Activated CD8-positive, alpha-beta memory T cell treated with anti-CD3 and anti-CD28 coated beads, Interleukin-2, amount 50 U/mL, for 24 hours (primary cell): ENCODE measurements around the gene RSPO1.
"Not testable (repeated sequence)": the region's sequence is repeated elsewhere in the genome, so short reads cannot be mapped to it uniquely, and the experiment has no call there.

Experiments used
- DNase-seq: peaks from one replicate; pipeline ENCODE4 v3.0.0-alpha.2; 2020; ENCODE audit errors: extremely low read depth

The RSPO1 gene

GRCh38 chr1:37616330-37616729, 18.4 kb downstream of the RSPO1 start:
- no peak for DNase-seq

- DNase-seq, result no peak
These were observed 20.6 kb downstream of the RSPO1 start for GRCh38 chr1:37614105-37614504.

GRCh38 chr1:37612186-37612585, 22.5 kb downstream of the RSPO1 start:
- no peak for DNase-seq

GRCh38 chr1:37609994-37610393, 24.7 kb downstream of the RSPO1 start:
- no peak for DNase-seq

DNA sequence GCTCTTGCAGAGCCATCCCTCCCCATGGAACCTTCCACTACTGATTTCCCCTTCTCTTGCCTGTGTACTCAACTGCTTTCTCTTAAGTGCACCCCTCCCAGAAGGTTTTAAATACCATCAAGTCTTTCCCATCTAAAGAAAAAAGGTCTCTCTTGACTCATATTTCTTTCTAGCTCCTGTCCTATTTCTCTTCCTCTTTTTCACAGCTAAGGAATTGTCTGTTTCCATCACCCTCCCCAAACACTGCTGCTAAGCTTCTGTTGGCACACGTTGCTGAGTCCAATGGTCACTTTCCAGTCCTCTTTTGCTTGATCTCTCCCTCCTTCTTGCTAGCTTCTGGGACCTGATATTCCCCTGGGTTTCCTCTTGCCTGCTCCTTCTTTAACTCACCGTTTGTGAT, 25.7 kb downstream of the RSPO1 start:
- DNase-seq, result no peak

DNA sequence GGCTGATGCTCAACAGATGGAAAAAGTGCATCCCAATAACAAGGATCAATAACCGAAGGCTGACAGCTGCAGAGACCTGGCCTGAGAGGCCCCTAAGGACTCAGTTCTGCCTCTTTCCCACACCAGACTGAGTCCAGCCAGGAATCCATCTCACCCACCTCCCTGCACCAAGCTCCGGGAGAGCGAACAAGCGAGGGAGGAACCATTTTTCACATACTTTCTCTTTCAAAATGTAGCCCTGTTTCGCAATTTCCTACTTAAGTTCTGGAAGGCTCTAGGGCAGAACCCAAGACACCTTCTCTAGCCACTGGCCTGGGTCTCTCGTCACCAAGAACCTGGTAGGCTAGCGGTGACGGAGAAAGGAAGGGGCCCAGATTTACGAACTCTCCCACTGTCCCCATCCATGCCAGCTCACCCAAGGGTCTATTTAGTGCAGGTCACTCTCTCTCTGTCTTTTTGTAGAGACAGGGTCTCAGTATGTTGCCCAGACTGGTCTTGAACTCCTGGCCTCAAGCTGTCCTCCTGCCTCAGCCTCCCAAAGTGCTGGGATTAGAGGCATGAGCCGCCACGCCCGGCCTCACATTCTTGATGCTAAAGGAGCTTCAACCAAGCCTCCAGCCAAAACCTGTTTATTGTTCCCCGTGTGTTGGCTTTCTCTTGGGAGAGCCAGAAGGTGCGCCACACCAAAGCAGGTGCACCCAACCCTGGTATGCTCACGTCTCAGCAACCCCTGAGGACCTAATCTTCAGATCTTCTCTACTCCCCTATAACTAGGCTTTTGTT, 28.0 kb downstream of the RSPO1 start:
- no peak for DNase-seq

DNA sequence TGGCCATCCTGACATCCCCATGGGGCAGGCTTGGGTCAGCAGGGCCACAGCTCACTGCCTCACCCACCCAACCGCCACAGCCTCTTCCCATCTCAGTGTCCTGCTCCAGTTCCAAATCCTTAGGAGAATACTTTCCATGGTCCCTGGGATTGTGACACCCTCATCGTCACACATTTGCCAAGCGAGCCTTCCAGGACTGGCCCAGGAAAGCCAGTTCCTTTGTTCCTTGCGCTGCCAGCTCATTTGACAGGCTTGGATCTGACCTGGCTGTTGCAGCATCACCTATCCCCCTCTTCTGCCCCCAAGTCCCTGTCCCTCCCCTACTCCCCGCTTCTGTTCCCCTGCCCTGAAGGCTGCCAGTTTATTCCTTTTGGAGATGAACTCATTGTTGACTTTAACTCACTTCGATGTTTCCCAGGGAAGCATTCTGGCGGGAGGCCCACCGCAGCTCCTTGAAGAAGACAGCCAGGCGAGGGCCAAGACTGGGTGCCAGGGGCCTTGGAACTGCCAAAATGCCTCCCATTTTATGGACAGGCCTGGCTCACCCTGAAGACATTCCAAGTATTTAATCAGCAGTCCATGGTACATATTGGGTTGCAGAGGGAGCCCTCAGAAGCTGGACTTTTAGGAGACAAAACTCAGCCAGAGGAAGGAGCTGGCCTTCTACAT, 28.8 kb downstream of the RSPO1 start:
- DNase-seq, result no peak

DNA sequence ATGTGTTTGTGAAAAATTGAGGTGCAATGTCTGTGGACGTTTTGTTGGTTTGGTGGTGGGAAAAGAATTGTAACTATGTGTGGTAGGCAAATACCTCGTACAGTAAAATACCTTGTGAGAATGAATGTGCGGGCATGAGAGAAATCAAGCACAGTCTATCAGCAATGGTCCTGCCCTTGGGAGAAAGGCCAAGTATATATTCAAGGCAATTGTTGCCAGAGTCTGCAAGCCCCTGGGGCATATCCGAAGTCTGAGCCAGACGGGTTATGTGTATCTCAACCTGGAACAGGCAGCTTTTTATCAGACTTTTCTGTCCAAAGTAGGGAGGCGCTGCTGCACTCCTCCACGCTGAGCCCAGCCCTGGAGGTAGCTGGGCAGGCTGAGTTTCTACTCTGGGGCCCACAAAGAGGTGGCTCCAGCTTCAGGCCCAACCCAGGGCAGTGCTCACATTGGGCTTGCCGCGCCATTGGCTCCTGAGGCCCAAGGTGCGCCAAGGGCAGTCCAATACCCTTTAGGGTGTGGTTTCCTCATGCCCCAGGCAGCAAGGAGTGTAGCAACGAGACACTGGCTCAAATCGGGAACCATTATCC, 29.5 kb downstream of the RSPO1 start:
- DNase-seq, result no peak

DNA sequence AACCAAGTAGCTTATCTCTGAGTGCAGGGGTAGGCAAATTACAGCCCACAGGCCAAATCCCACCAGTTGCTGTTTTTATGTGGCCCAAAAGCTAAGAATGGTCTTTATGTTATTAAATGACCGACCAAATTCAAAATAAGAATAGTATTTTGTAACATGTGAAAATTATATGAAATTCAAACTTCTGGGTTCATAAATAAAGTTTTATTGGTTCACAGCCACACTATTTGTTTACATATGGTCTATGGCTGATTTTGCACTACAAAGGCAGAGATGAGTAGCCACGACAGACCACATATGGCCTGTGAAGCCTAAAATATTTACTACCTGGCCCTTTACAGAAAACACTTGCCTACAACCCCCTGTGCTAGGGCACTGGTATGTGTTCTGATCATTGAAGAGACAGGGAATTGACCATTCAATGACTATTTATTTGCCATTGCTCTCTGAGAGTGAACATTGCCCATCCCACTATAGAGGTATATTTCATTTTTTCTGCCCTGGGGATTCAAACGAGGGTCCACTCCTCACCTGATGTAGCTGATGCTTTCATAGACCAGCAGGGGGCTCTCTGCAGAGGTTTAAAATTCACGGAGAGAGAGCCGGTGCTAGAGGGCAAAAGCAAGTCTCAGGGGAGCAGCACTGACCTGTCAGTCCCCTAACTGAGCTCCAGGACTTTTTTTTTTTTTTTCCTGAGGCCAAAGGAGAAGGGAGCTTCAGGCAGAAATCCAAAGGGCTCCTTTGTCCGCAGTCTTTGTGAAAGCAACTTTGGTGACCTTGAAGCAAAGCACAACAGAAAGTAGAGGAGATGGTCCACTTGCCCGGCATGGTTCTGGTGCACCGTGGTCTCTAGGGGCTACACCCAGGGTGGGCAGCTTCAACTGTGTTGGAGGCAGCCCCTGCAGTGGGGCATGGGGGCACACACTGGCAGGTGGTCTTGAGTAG, 31.7 kb downstream of the RSPO1 start:
- DNase-seq, result no peak

- no peak for DNase-seq
These were observed 33.3 kb downstream of the RSPO1 start for GRCh38 chr1:37601441-37601840.

GRCh38 chr1:37599940-37600339, 34.8 kb downstream of the RSPO1 start:
- no peak for DNase-seq

DNA sequence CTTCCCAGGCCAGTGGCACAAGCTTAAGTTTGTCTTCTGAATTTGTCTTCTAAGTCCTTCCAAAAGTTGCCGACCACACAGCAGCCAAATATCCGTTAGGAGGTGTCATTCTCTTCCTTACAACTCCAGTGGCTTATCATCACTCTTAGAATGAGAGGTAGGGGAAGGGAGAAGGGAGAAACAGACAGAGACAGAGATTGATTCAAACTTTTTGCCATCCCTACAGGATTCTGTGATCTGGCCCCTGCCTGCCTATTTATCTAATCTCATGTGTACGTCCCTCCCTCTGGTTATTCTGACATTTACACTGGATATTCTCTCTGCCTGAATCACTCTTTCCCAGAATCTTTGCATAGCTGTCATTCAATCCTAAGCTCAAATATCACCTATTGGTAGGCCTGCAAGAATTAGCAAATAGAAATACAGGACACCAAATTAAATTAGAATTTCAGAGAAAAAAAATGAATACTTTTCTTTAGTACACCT, 38.5 kb downstream of the RSPO1 start:
- no peak for DNase-seq

DNA sequence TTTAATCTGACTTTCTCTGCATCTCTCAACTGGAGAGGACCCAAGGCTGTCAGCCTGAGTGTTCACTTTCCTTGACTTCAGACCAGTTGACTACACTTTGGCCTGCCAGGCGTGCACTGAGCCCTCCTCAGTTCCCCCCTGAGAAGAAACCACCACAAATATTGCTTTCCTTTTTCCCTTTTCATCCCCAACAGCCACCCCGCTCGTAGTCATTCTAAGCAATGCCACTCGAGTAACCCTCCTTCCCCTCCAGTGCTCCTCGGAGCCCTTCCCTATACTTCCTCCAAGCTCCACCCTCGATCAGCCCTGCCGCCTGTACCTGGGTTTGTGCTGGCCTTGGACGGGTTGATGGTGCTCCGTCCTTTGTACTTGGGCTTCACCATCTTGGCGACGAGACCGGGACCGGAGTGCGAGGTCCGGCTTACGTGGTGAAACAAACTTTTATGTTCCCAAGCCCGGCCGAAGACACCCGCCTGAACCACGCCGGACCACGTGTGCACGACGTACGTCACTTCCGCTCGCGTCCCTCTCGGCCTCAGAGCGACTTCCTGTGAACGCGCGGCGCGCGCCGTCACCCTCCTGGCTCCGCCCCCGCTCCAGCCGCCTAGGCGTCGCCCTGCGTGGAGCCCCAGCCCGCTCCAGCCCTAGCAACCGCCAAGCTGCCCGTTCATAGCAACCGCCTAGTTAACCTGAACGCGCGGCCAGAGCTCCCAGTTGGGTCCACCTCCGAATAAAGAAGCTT, 39.1 kb downstream of the RSPO1 start, which contains the start of gene GNL2:
Gene GNL2 (minus strand): TSS at position 498 of the 742 bp plus-strand sequence. CDS start 115 bp downstream, at position 383.
- DNase-seq, result peak; percentile 88

GRCh38 chr1:37593726-37594125, 41.0 kb downstream of the RSPO1 start:
- DNase-seq, result no peak

DNA sequence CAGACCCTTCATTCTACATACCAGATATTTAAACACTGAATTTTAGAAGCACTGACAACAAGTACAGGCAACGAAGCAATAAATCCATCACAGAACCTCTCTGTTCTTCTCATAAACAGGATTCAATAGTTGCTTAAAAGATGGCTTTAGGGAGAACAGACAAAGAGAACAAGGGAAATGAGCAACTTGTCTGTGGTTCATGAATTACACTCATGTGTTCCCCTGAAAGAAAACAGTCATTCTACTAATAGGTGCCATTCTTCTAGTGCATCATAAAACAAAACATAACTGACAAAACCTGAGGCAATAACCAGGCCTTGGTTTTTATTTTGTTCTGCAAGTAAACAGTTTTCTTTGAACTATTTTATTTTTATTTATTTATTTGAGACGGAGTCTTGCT, 45.8 kb downstream of the RSPO1 start:
- no peak for DNase-seq

- not testable (repeated sequence) for DNase-seq
These were observed 50.1 kb downstream of the RSPO1 start for GRCh38 chr1:37584544-37584943.

- DNase-seq, result no peak
These were observed 59.0 kb downstream of the RSPO1 start for GRCh38 chr1:37575692-37576091.

GRCh38 chr1:37574834-37575480, 59.7 kb downstream of the RSPO1 start:
- no peak for DNase-seq

DNA sequence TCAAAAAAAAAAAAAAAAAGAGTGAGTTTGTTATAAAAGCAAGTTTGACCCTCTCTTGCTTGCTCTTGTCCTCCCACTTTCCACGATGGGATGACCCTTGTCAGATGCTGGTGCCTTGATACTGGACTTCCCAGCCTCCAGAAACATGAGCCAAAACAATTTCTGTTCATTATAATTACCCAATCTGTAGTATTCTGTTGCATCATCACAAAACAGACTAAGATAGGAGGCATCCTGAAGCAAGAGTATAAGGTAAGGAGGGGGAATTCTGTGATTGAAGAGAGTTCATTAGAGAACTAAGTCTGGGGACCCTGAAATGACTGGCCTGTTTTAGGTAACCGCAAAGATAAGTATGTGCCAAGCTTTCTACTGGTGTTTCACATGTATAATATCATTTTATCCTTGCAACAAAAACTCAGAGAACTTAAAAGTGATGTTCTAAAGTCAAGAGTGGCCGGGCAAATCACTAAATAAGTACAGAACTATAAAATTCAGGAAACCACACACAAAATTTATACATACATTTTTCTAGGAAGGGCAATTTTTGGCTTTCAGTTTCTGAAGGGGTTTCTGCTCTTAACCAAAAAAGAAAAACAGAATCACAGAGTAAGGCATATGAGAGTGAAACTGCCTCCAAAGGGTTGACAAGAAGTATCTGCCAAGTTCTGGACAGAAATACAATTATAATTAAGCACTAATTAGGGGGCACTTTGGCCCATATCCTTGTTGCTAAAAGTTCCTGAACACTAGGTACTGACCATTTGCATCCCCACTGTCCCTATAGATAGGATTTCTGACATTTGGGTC, 64.0 kb downstream of the RSPO1 start:
- DNase-seq, result no peak

- no peak for DNase-seq
These were observed 67.7 kb downstream of the RSPO1 start for GRCh38 chr1:37567023-37567422.
